ENCODE results near the gene EXOC3L1.

The EXOC3L1 gene

GRCh38 chr16:67188323-67188722 lies 1.6 kb downstream of the EXOC3L1 start:
- Histone ChIP-seq H3K36me3 (ENCODE audit: control insufficient read depth in 2 of 2, insufficient read depth in 1 of 2, low read length in 2 of 2) (peaks cover 0 to 6% of the 10 kb centered on the region in 2 experiments; a peak in 2 of 3 replicates), H3K27ac (ENCODE audit: extremely low read depth, low read depth, low read length) (no peak overlapping the region), H3K4me1 (ENCODE audit: control insufficient read depth, insufficient read depth, low read length) (peaks cover 4% of the 10 kb centered on the region), H3K9me3 (ENCODE audit: control insufficient read depth, insufficient read depth, low read depth, low read length) (no peaks in the 10 kb centered on the region), H3K4me3 (ENCODE audit: low read depth, low read length) (no peak overlapping the region)
- ChIA-PET POLR2A (no interaction called here), CTCF (interaction anchor here (1.5 kb wide), 1 partner anchor 228 kb away, joined by 6 read pairs; the partner anchor contains the start of gene CES3)
- TF ChIP-seq ZBTB48 (tag by site-specific recombination; IDR thresholded peaks at IDR 0.05) (no peak), ZNF629 (tag by site-specific recombination; IDR thresholded peaks at IDR 0.05) (no peak), ZBTB17 (tag by site-specific recombination; IDR thresholded peaks at IDR 0.05) (no peak), ZIC2 (tag by site-specific recombination; IDR thresholded peaks at IDR 0.05) (no peak), ZNF37A (tag by site-specific recombination; IDR thresholded peaks at IDR 0.05) (no peak), ZNF548 (tag by site-specific recombination; IDR thresholded peaks at IDR 0.05) (no peak), ZNF560 (tag by site-specific recombination; IDR thresholded peaks at IDR 0.05; ENCODE audit: borderline replicate concordance) (no peak), ZNF16 (tag by site-specific recombination; IDR thresholded peaks at IDR 0.05; ENCODE audit: low read depth) (no peak), ZNF18 (tag by site-specific recombination; IDR thresholded peaks at IDR 0.05) (no peak), ZBTB21 (tag by site-specific recombination; IDR thresholded peaks at IDR 0.05) (no peak), ZNF600 (tag by site-specific recombination; IDR thresholded peaks at IDR 0.05) (no peak), ZNF350 (tag by site-specific recombination; IDR thresholded peaks at IDR 0.05) (no peak), ZNF830 (tag by site-specific recombination; IDR thresholded peaks at IDR 0.05; ENCODE audit: low read depth) (no peak)

GRCh38 chr16:67187175-67187890 lies 2.6 kb downstream of the EXOC3L1 start:
- ChIA-PET POLR2A (no interaction called here), CTCF (interaction anchor here (0.6 kb wide), 1 partner anchor 18 kb away, joined by 4 read pairs; no protein-coding TSS in a partner anchor)
- Histone ChIP-seq H3K4me3 (ENCODE audit: low read depth, low read length) (no peak overlapping the region), H3K27ac (ENCODE audit: extremely low read depth, low read depth, low read length) (no peak overlapping the region), H3K36me3 (ENCODE audit: control insufficient read depth in 2 of 2, insufficient read depth in 1 of 2, low read length in 2 of 2) (no peaks in the 10 kb centered on the region), H3K9me3 (ENCODE audit: control insufficient read depth, insufficient read depth, low read depth, low read length) (no peaks in the 10 kb centered on the region), H3K4me1 (ENCODE audit: control insufficient read depth, insufficient read depth, low read length) (peaks cover 9% of the 10 kb centered on the region)
- no peak for TF ChIP-seq PBX3 (CRISPR knock-in tag; IDR thresholded peaks at IDR 0.05)
- TF ChIP-seq ZNF621 (tag by site-specific recombination; IDR thresholded peaks at IDR 0.05) = no peak
- no peak for TF ChIP-seq ZBTB48 (tag by site-specific recombination; IDR thresholded peaks at IDR 0.05)
- TF ChIP-seq ZBTB8A (tag by site-specific recombination; IDR thresholded peaks at IDR 0.05) = no peak
- TF ChIP-seq ZNF280D (tag by site-specific recombination; IDR thresholded peaks at IDR 0.05) = no peak
- no peak for TF ChIP-seq RBAK (tag by site-specific recombination; IDR thresholded peaks at IDR 0.05)
- no peak for TF ChIP-seq ZNF292 (tag by site-specific recombination; IDR thresholded peaks at IDR 0.05; ENCODE audit: borderline replicate concordance, low read depth)
- TF ChIP-seq ZNF701 (tag by site-specific recombination; IDR thresholded peaks at IDR 0.05) = no peak
- no peak for TF ChIP-seq IKZF3 (tag by site-specific recombination; IDR thresholded peaks at IDR 0.05)
- no peak for TF ChIP-seq GLI2 (tag by site-specific recombination; IDR thresholded peaks at IDR 0.05; ENCODE audit: borderline replicate concordance, low read depth)
- TF ChIP-seq YY1 (tag by site-specific recombination; IDR thresholded peaks at IDR 0.05) = no peak
- TF ChIP-seq GFI1B (tag by site-specific recombination; IDR thresholded peaks at IDR 0.05) = no peak
- TF ChIP-seq ZNF174 (tag by site-specific recombination; IDR thresholded peaks at IDR 0.05) = no peak
- TF ChIP-seq ZBTB44 (tag by site-specific recombination; IDR thresholded peaks at IDR 0.05) = no peak
- TF ChIP-seq ZNF324 (tag by site-specific recombination; IDR thresholded peaks at IDR 0.05) = no peak
- no peak for TF ChIP-seq PRDM1 (tag by site-specific recombination; IDR thresholded peaks at IDR 0.05)
- TF ChIP-seq ZNF146 (tag by site-specific recombination; IDR thresholded peaks at IDR 0.05) = no peak
- TF ChIP-seq ZNF132 (tag by site-specific recombination; IDR thresholded peaks at IDR 0.05; ENCODE audit: borderline replicate concordance) = no peak

All from HEK293 (cell line).